HL-60 (cell line): Measurements from ENCODE around the gene RICTOR.

ENCODE experiments used
- CTCF ChIP-seq: IDR thresholded peaks from one replicate; pipeline ENCODE4 v1.5.1; 2011; ENCODE audit warnings: low read length, control low read depth, inconsistent platforms; ENCODE audit not compliant: insufficient read depth
- GABPA ChIP-seq: IDR thresholded peaks from 2 replicates; pipeline ENCODE4 v1.6.1; 2012; ENCODE audit warnings: low read depth
- POLR2AphosphoS5 ChIP-seq: IDR thresholded peaks from 2 replicates; pipeline ENCODE4 v1.6.1; 2012; ENCODE audit warnings: low read depth
- SPI1 ChIP-seq: IDR thresholded peaks from 2 replicates; pipeline ENCODE4 v1.6.1; 2012; ENCODE audit warnings: low read depth, mild to moderate bottlenecking, borderline replicate concordance

DNA sequence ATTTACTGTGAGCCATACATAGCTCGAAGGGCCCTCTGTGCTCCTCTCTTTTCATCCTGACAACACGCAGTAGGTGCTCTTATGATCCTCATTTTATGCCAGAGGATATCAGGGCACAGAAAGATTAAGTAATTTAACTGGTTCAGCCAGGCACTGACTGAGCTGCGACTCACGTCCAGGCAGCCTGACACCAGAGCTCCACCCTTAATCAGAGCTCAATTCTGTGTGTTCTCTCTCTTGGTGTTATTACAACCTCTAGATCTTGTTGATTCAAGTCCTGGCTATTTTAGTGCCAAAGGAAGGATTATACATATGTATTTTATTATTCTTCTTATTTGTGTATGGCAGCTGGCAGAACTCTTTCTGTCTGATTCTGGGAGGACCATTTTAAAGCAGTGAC lies 168.7 kb downstream of the RICTOR start:
- TF ChIP-seq CTCF (no peak), POLR2AphosphoS5 (no peak), SPI1 (no peak), GABPA (no peak)
